ENCODE data around the gene IFI27L1.
"Not testable (repeated sequence)": the region's sequence is repeated elsewhere in the genome, so short reads cannot be mapped to it uniquely, and the experiment has no call there.

Gene IFI27L1

DNA sequence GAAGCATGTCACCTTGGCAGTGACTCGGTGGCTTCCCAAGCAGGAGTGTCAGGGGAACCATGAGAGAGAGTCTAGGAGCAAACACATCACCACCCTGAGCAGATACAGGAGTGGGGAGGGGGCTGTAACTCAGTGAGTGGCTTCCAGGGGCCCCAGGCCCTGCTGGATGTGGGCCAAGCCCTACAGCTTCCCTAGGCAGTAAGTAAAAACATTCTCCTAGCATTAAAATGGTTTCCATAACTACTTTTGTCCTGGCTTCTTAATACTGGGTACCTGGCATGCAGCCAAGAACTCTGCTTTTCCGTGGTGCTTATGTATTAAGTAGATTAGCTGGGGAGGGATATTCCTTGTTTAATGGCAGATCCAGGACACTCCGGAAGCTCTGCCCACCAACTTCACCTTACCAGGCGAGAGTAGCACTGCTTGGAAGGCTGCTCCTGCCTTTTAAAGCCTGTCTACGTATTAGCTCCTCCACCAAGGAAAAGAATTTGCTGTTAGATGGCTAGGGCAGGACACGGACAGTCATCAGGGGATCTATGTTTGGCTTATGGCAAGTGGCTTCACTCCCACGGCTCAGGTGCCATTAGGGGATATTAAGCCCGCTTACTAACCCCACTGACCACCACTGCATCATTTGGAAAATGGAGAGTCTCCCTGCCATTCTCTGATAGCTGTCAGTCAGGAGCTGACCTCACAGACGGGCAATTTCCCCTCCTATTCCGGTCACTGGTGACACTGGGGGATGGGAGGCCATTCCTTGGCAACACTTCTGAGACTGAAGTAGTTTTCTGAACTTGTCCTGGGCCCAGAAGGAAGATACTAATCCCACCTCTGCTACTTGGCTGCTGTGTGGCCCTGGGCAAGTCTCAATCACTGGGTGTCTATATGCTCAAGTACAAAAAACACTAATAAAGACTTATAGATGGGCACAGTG is 32.2 kb upstream of the IFI27L1 start:
- no peak for DNase-seq

DNA sequence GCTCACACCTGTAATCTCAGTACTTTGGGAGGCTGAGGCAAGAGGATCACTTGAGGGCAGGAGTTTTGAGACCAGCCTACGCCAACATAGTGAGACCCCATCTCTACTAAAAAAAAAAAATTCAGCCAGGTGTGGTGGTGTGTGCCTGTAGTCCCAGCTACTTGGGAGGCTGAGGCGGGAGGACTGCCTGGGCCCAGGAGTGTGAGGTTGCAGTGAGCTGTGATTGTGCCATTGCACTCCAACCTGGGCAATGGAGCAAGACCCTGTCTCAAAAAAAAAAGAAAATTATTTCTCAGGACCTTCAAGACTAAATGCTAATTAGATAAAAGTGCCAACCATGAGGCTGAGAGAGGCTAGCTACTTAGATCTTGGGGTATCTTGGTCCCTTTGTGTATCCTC is 31.5 kb upstream of the IFI27L1 start:
- DNase-seq: no peak

DNA sequence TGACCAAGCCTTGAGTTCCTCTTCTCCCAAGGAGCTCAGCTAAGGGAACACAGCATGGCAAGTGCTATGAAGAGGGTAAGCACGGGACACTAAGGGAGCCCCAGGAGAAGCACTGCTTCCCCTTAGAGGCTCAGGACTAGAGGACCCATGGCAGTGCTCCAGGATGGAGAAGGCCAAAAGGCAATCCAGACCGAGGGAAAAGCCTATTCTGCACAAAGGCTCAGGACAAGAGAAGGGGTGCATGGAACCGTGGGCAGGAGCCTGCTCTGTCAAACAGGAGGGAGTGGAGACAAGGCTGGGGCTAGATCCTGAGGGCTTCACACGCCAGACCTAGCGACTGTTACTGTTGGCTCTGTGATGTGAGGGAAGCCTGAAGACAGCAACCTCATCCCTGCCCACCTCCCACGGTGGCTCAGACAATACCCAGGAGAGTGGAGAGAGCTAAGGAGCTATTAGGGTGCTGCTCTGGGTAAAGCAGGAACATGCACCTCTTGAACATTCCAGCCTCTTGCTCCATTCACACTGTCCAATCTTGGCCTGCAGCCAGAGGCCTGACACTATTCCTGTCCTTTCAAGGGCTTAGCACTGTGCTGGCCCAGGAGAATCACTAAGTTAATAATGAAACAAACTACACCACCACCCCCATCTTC is 30.8 kb upstream of the IFI27L1 start:
- no peak for DNase-seq

GRCh38 chr14:94051115-94051514 is 30.0 kb upstream of the IFI27L1 start:
- no peak for DNase-seq

DNA sequence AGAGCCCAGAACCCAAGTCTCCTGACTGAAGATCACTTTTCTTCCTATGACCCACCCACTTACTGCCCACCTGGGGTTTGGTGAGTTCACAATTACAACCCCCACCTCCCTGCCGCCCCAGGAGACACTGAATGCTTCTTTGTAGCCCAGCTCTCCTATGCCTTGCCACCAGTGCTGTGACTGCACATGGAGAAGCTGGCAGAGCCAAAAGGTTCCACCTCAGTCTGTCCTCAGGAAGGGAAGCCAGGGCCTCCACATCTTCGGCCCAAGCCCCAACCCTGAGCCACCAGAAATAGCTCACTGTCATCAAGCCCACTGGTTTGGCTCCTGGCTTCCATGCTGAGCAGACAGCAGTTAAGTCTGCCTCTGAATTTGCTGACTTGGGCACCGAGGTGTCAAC is 29.3 kb upstream of the IFI27L1 start:
- no peak for DNase-seq

- no peak for DNase-seq
These were observed 28.9 kb upstream of the IFI27L1 start for GRCh38 chr14:94052199-94052598.

GRCh38 chr14:94052662-94053061 is 28.4 kb upstream of the IFI27L1 start:
- DNase-seq: no peak

DNA sequence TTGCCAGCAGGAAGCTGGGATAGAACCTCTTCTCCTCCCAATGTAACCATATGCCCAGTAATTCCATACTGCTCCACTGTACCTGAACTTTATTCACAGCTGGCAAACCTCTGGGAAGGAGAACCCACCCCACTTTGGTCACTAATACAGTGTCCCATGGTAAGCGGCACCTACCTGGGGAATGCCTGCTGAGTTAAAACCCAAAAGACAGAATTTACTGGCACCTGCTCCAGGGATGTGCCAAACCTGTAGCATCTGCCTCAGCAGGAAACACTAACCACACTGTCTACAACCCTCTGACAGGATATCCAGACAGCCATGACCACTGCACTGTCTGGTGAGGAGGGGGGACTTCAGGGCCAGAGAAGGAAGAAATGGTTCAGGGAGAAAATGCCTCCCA is 26.7 kb upstream of the IFI27L1 start:
- DNase-seq: no peak

- no peak for DNase-seq
These were observed 26.2 kb upstream of the IFI27L1 start for GRCh38 chr14:94054936-94055335.

DNA sequence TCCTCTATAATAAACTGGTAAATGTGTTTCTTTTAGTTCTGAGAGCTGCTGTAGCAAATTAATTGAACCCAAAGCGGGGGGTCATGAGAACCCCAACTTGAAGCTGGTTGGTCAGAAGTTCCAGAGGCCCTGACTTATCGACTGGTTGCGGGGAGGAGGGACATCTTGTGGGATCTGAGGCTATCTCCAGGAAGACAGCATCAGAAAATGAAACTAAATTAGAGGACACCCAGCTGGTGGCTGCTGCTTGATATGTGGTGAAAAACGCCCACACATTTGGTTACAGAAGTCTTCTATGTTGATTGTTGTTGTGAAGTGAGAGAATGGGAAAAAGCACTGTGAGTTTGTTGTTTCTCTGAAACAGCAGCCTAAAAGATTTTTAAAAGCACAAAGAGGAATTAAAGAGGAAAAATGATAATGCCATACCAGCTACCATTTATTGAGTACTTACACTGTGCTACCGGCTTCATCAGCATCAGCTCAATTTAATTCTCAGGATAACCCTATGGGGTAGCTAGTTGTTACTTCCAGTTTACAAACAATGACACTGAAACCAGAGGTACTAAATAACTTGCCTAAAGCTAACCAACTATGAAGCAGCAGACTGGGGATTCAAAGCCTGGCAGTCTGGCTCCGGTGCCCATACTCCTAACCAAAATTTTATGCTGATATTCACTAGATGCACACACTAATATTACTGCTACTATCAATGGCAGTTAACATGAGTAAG is 24.4 kb upstream of the IFI27L1 start:
- no peak for DNase-seq

DNA sequence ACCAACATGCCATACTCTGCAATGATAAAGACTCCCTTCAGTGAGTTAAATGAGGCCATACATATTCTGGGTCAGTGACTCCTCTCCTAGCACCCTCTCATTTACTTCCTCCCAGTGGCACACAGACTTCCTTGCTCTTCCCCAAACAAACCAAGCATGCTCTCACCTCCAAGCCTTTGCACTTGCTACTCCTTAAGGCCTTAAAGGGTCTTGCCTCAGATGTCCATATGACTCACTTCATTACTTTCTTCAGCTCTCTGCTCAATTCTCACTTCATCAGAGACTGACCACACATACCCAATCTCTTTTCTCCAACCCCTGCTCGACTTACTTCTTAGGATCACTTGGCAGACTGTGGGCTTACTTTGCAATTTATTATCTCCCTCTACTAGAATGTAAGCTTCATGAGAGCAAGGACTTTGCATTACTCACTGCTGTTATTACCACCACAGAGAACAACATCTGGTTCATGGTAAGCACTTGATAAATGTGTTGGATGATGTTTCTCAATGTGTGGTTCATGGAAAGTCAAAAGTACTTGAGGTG is 22.9 kb upstream of the IFI27L1 start:
- no peak for DNase-seq

GRCh38 chr14:94058674-94059138 is 22.4 kb upstream of the IFI27L1 start:
- DNase-seq: no peak

- no peak for DNase-seq
These were observed 21.1 kb upstream of the IFI27L1 start for GRCh38 chr14:94059998-94060397.

- DNase-seq: no peak
These were observed 18.7 kb upstream of the IFI27L1 start for GRCh38 chr14:94062344-94062940.

DNA sequence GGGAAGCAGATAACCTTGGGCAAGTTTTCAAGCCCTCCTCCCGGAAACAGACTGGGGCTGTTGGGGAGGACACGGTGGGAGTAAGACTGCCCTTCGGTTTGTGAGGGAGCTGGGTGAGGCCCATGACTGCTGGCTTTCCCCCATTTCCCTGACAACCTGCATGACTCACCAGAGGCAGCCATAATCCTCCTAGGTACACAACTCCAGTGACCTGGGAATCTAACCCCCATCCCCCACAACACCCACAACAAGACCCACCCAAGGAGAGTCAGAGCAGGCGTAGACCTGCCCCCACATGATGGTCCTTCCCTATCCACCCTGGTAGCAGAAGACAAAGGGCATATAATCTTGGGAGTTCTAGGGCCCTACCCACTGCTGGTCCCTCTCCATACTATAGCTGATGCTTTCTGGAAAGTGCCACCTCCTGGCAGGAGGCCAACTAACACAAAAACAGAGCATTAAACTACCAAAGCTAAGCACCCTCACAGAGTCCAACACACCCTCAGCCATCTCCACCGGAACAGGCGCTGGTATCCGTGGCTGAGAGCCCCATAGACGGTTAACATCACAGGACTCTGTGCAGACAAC is 14.9 kb upstream of the IFI27L1 start:
- peak; percentile 25 for DNase-seq

DNA sequence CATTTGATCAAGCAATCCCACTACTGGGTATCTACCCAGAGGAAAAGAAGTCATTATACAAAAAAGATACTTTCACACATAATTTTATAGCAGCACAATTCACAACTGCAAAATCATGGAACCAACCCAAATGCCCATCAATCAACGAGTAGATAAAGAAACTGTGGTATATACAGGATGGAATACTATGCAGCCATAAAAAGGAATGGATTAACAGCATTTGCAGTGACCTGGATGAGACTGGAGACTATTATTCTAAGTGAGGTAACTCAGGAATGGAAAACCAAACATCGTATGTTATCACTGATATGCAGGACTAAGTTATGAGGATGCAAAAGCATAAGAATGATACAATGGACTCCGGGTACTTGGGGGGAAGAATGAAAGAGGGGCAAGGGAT is 9.0 kb upstream of the IFI27L1 start:
- DNase-seq: not testable (repeated sequence)

DNA sequence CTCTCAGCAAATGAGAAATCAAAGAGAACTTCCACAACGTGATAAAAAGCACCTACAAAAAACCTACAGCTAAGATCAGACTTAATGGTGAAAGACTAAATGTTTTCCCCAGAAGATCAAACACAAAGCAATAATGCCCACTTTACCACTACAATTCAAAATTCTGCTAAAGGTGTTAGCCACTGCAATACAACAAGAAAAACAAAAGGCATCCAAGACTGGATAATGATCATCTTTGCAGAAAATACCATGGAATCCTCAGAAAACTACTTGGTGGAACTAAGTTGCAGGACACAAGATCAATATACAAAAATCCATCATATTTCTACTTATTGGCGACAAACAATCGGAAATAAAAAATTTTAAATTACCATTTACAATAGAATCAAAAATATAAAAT is 6.6 kb upstream of the IFI27L1 start:
- DNase-seq: no peak

DNA sequence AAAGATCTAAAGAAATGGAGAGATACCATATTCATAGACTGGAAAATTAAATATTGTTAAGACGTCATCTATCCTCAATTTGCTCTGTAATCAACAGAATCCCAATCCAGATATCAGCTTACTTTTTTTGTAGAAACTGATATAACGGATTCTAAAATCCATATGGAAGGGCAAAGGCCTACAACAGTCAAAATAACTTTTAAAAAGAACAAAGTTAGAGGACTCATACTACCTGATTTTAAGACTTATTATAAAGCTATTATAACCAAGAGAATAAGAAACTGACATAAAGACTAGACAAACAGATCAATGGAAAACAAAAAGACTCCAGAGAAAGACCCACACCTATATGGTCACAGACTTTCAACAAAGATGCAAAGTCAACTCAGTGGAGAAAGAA is 6.1 kb upstream of the IFI27L1 start:
- no peak for DNase-seq

- DNase-seq: no peak
These were observed 3.8 kb upstream of the IFI27L1 start for GRCh38 chr14:94077111-94077821.

DNA sequence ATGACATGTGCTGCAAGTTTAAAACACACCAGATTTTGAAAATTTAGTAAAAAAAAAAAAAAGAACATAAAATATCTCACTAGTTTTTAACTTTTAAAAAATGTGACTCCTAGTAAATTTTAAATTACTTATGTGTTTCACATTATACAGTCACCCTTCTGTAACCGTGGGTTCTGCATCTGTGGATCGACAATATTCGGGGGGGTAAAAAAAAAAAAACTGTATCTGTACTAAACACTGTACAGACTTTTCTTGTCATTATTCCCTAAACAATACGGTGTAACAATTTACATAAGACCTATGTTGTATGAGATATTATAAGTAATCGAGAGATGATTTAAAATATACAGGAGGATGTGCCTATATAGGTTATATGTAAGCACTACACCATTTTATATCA is 3.3 kb upstream of the IFI27L1 start:
- DNase-seq: no peak

- peak; percentile 11 for DNase-seq
These were observed 1.1 kb upstream of the IFI27L1 start for GRCh38 chr14:94079891-94080620.

All from NCI-H774 (cell line).